HL-60 (cell line): Measurements from ENCODE around the gene AP2B1.

ENCODE experiments used
- GABPA ChIP-seq: IDR thresholded peaks from 2 replicates; pipeline ENCODE4 v1.6.1; 2012; ENCODE audit warnings: low read depth
- POLR2AphosphoS5 ChIP-seq: IDR thresholded peaks from 2 replicates; pipeline ENCODE4 v1.6.1; 2012; ENCODE audit warnings: low read depth
- SPI1 ChIP-seq: IDR thresholded peaks from 2 replicates; pipeline ENCODE4 v1.6.1; 2012; ENCODE audit warnings: low read depth, mild to moderate bottlenecking, borderline replicate concordance
- TF ChIP-seq, protein P1 (sequence below): IDR thresholded peaks from 2 replicates; pipeline ENCODE4 v1.6.1; 2012; ENCODE audit warnings: low read depth; ENCODE audit not compliant: insufficient replicate concordance
- TF ChIP-seq, protein P2 (sequence below): IDR thresholded peaks from one replicate; pipeline ENCODE4 v1.5.1; 2011; ENCODE audit warnings: low read length, control low read depth, inconsistent platforms; ENCODE audit not compliant: insufficient read depth

DNA sequence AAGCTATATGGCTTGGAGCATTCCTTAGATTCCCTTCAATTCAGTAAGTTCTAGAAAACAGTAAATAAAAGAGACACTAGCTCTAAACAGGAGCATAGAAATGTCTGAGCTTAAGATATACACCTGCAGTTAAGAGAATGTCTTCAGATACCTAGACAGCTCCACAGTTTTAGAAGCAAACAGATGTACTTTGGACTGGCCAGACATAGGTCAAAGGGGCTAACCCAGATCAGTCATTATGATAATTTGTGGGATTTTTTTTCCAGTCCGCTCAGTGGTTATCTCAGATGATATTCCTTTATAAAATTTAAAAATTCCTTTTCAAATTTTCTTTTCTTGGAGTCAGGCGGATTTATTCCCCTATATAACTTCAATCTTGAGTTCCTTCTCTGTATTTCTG, 78.5 kb downstream of the AP2B1 start:
- TF ChIP-seq, protein P1, sequence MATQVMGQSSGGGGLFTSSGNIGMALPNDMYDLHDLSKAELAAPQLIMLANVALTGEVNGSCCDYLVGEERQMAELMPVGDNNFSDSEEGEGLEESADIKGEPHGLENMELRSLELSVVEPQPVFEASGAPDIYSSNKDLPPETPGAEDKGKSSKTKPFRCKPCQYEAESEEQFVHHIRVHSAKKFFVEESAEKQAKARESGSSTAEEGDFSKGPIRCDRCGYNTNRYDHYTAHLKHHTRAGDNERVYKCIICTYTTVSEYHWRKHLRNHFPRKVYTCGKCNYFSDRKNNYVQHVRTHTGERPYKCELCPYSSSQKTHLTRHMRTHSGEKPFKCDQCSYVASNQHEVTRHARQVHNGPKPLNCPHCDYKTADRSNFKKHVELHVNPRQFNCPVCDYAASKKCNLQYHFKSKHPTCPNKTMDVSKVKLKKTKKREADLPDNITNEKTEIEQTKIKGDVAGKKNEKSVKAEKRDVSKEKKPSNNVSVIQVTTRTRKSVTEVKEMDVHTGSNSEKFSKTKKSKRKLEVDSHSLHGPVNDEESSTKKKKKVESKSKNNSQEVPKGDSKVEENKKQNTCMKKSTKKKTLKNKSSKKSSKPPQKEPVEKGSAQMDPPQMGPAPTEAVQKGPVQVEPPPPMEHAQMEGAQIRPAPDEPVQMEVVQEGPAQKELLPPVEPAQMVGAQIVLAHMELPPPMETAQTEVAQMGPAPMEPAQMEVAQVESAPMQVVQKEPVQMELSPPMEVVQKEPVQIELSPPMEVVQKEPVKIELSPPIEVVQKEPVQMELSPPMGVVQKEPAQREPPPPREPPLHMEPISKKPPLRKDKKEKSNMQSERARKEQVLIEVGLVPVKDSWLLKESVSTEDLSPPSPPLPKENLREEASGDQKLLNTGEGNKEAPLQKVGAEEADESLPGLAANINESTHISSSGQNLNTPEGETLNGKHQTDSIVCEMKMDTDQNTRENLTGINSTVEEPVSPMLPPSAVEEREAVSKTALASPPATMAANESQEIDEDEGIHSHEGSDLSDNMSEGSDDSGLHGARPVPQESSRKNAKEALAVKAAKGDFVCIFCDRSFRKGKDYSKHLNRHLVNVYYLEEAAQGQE: no peak
- TF ChIP-seq, protein P2, sequence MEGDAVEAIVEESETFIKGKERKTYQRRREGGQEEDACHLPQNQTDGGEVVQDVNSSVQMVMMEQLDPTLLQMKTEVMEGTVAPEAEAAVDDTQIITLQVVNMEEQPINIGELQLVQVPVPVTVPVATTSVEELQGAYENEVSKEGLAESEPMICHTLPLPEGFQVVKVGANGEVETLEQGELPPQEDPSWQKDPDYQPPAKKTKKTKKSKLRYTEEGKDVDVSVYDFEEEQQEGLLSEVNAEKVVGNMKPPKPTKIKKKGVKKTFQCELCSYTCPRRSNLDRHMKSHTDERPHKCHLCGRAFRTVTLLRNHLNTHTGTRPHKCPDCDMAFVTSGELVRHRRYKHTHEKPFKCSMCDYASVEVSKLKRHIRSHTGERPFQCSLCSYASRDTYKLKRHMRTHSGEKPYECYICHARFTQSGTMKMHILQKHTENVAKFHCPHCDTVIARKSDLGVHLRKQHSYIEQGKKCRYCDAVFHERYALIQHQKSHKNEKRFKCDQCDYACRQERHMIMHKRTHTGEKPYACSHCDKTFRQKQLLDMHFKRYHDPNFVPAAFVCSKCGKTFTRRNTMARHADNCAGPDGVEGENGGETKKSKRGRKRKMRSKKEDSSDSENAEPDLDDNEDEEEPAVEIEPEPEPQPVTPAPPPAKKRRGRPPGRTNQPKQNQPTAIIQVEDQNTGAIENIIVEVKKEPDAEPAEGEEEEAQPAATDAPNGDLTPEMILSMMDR: no peak
- TF ChIP-seq POLR2AphosphoS5: no peak
- TF ChIP-seq SPI1: no peak
- TF ChIP-seq GABPA: no peak
